Upper lobe of left lung (tissue), 4 donors: ENCODE measurements around the gene DTNA.

ENCODE experiments used
- CTCF ChIP-seq, 6 experiments: fragments of 450-650 bp in 4 of 6; fragments of 200-600 bp in 2 of 6; sonication (generic) in 2 of 6; IDR thresholded peaks; one replicate each; pipeline ENCODE4 v1.5.1; 2016 to 2019; ENCODE audit warnings: antibody characterized with exemption in 6 of 6
- EP300 ChIP-seq, 4 donors: sonication (generic); formaldehyde crosslinking; IDR thresholded peaks; one replicate each; pipeline ENCODE4 v1.5.1; 2017; ENCODE audit warnings: antibody characterized with exemption in 4 of 4, control low read depth in 2 of 4
- POLR2A ChIP-seq, 4 donors: fragments of 450-650 bp; IDR thresholded peaks; one replicate each; pipeline ENCODE4 v1.5.1; 2016 to 2017; ENCODE audit warnings: antibody characterized with exemption in 4 of 4, mild to moderate bottlenecking in 2 of 4

DNA sequence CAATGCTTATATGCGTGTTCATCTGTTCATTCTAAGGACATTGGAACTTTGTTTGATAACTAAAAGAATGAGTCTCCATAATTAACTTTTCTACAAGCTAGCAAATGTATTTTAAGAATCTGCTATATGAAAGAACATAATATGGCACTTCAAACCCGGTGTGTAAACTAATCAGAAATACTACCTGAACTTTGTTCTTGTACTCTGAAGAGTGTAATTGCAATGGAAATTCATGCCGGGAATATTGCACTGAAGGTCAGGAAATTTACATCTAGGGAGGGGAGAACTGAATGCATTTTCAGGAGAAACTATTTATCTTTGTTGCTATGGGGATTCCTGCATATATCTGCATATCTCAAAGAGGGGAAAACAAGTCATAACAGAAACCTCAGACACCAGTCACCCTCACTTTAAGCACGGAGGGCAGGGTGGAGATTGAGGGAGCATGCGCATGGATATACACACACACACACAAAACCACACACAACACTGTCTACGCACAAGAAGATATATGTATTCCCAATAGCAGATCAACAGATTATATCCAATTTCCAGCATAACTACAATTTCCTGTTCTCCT lies 76.2 kb downstream of the DTNA start:
- TF ChIP-seq POLR2A (IDR thresholded peaks at IDR 0.05) (no peak), CTCF (IDR thresholded peaks at IDR 0.05) (no peak), EP300 (IDR thresholded peaks at IDR 0.05) (no peak)
